T1000 (cell line): ENCODE data around the gene ADAMTS15.

Source experiments
- DNase-seq: peaks from one replicate; lab custom pipeline; 2025; ENCODE audit warnings: mixed read lengths; lab: John Stamatoyannopoulos, UW

ADAMTS15 gene, protein sequence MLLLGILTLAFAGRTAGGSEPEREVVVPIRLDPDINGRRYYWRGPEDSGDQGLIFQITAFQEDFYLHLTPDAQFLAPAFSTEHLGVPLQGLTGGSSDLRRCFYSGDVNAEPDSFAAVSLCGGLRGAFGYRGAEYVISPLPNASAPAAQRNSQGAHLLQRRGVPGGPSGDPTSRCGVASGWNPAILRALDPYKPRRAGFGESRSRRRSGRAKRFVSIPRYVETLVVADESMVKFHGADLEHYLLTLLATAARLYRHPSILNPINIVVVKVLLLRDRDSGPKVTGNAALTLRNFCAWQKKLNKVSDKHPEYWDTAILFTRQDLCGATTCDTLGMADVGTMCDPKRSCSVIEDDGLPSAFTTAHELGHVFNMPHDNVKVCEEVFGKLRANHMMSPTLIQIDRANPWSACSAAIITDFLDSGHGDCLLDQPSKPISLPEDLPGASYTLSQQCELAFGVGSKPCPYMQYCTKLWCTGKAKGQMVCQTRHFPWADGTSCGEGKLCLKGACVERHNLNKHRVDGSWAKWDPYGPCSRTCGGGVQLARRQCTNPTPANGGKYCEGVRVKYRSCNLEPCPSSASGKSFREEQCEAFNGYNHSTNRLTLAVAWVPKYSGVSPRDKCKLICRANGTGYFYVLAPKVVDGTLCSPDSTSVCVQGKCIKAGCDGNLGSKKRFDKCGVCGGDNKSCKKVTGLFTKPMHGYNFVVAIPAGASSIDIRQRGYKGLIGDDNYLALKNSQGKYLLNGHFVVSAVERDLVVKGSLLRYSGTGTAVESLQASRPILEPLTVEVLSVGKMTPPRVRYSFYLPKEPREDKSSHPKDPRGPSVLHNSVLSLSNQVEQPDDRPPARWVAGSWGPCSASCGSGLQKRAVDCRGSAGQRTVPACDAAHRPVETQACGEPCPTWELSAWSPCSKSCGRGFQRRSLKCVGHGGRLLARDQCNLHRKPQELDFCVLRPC

DNA sequence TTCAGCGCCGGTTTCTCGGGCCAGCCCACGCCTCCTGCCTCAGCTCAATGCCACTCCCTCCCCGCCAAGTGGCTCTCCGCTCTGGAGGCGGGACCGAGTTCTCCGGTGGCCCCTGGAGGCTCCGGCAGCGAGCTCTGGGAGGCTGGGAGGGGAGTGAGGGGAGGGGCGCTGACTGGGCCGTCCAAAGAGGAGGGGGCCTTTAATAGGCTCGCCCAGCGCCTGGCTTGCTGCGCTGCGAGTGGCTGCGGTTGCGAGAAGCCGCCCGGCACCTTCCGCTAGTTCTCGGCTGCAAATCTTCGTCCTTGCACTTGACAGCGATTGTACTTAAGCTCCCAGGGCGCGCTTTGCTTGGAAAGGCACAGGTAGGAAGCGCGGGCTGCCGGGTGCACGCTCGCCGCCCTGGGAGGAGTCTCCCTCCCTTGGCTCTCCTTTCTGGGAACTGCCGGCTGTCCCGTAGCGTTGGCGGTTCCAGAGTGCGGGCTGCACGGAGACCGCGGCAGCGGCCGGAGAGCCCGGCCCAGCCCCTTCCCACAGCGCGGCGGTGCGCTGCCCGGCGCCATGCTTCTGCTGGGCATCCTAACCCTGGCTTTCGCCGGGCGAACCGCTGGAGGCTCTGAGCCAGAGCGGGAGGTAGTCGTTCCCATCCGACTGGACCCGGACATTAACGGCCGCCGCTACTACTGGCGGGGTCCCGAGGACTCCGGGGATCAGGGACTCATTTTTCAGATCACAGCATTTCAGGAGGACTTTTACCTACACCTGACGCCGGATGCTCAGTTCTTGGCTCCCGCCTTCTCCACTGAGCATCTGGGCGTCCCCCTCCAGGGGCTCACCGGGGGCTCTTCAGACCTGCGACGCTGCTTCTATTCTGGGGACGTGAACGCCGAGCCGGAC is at the start of gene ADAMTS15:
Gene ADAMTS15 (plus strand): TSS at position 230 of the 894 bp plus-strand sequence. CDS start 329 bp downstream, at position 559.
- peak; percentile 61 for DNase-seq

DNA sequence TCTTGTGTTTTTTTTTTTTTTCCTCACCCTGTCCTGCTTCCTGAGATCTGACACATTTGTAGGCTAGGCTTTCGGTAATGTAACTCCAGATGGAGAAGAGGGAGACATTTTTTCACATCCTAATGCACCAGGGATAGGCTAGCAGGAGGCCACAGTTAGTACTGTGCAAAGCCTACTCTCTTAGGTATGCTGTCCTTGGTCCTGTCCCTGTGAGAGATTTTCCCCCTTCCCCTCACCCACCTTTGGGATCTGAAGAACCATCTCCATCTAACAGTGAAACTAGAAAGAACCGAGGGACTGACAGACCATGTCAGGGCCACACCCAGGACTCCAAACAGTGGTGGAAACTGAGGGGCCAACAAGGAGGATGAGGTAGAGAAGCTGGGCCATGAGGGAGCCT is 49.2 kb upstream of the ADAMTS15 start:
- DNase-seq: no peak

DNA sequence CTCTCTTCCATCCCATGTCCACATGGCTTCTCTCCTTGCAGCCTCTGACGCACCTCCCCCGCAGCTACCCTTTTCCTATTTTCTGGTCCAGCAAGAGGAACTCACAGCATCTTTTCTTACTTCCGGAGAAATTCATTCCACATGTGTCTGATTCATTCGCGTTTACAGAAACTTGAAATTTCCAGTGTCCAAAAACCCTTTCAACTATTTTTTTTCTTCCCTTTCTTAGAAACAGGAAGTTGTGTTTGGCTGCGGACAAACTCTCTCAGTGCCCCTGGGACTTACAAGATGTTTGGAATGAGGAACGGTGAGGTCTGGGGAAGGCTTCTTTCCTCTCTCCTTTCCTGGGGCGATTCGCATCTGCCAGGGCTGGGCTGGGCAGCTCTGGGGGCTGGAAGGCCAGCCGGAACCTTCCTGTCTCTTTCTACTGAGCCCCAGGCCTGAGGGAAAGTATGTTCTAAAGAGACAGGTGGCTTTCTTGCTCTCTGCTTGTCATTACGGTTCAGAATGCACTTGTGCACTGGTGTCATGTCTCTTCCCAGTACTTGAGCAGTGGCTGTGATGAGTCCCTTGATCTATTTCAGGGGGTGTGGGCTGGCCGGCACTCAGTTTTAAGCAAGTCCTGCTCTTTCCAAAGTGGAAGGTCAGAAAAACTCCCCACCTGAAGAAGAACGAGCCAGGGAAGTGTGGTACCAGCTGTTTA is 47.5 kb upstream of the ADAMTS15 start:
- no peak for DNase-seq

DNA sequence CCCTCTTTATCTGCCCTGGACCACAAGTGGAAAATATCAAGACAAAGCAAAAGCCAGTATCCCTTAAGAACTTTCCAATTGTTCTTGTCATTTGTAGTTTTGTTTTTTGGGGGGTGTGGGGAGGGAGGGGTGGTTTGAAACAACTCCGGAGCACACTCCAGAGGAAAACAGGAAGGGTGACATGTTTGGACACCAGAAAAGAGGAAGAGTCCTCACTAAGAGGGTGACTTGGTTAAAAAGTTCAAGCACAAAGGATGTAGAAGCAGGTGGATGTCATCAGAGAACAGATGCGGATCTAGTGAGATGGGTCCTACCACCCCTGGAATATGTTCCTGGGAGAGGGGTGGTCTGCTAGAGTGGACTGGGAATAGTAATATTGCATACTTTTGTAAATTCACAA is 45.9 kb upstream of the ADAMTS15 start:
- no peak for DNase-seq

DNA sequence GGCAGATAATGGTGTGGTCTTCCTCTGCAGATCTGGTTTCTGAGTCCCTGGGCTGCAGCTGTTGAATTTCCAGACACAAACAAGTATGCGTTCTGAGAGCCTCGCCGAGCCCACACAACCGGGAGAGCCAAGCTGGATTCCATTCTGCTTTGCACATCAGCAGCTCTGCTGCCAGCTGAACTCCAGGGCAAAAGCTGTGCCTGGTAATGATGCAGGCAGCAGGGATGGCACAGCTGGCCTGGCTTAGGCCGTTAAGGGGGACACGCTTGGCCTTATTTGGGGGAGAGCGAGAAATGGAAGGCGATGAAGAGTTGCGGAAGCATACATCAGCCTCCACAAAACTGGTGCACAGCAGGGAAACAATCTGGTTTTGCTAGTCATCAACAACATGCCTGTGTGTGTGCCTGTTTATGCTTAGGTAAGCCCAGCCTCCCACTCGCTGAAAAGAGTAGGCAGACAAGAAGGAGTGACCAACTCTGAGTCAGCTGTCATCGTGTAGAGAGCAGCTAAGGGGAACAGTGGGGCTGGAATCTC is 45.1 kb upstream of the ADAMTS15 start:
- peak; percentile 34 for DNase-seq

DNA sequence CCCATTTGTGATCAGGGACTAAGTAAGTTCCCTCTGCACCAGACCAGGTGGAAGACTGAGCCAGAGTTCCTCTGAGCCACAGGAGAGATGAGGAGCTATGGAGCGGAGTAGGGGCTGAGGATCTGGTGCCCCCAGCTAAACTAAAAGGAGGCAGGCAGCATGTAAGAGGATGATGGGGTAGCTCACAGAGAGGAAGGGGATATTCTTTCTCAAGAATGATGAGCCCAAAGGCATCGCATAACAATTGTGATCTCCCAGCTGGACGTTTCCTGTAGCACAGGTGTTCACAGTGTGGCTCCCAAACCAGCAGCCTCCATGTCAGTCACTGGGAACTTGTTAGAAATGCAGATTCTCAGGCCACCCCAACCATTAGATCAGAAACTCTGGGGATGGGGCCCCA is 44.5 kb upstream of the ADAMTS15 start:
- no peak for DNase-seq

DNA sequence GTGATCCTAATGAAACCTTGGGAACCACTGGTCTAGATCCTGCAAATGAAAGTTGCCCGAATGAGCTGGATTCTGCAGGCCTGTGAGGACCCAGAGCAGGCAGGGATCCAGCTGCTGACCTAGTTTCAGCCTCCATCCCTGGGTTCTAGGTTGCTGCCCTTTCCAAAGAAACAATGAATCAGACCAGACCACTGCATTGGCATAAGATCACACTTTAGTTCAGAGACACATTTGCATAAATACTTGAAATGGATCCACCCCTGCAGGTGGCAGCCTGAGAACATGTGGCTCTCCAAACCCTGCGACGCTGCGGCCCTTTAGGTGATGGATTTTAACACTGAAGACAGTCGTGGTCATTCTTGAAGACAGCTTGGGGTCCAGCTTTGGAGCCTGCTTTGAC is 43.7 kb upstream of the ADAMTS15 start:
- DNase-seq: no peak

DNA sequence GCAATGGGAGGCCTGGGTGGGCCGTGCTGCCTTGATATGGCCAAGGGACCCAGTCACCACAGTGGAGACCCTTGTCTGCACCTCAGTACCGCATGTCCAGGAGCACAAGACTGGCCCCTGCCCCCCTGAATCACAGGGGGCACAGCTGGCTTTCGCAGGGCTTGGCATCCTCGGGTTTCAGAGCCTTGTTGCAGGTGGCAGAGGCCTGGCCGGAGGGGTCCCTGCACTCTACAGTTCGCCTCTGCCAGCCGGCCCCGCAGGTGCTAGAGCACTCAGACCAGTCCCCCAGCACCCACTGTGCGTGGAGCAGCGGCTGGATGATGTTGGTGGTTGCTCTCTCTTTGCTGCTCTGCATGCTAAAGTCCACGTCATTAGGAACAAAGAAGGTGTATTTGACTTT is 43.0 kb upstream of the ADAMTS15 start:
- DNase-seq: no peak

DNA sequence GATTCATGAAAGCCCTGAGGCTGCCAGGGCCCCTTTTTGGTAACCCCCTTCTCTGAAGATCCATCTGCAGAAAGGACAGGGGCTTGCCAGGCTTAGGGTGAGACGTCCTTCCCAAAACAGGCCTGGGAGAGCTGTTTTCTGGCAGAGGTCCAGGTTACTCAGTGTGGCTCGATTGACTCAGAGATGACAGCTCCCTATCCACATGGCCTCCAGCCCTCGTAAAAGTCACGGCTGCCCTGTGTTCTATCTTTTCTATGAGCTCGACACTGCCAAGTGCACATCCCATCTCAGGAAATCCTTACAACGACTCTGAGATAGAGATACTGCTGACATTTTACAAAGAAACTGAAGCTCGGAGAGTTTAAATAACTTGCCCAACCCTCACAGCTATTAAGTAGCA is 40.5 kb upstream of the ADAMTS15 start:
- peak; percentile 57 for DNase-seq

DNA sequence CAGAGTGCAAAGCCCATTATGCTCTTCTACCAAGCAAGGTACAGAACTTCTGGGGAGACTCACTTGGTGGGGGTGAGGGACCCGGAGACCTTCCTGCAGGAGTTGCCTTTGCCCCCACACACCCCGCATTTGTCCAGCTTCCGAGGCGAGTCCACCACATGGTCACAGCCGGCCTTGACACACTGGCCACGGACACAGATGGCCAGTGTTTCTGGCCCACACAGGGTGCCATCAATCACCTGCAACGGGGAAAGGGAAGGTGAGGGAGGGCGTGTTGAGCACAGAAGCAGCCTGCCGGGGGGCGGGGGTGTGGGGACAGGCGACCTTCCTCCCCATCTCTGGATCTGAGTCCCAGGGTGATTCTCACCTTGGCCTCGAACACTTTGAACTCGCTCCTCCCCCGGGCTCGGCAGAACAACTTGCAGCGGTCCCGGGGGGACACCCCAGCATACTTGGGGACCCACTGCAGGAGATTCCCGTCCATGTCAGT is 40.0 kb upstream of the ADAMTS15 start:
- no peak for DNase-seq

DNA sequence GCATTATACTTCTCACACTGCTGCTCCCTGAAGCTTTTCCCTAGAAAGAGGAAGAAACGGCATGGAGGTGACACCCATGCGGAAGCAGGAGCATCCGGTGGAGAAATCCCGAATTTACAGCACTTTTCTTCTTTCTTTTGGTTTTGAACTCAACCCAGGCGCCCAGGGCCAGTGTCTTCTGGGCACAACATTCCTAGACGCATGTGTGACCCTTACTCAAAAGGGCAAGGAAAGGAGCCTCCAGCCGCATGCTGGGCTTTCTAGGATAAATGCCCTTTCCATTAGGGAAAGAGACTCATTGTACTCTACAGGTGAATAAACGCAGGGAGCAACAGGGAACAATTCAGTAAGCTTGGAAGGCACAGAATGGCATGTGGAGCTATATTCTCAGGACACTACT is 39.5 kb upstream of the ADAMTS15 start:
- no peak for DNase-seq

DNA sequence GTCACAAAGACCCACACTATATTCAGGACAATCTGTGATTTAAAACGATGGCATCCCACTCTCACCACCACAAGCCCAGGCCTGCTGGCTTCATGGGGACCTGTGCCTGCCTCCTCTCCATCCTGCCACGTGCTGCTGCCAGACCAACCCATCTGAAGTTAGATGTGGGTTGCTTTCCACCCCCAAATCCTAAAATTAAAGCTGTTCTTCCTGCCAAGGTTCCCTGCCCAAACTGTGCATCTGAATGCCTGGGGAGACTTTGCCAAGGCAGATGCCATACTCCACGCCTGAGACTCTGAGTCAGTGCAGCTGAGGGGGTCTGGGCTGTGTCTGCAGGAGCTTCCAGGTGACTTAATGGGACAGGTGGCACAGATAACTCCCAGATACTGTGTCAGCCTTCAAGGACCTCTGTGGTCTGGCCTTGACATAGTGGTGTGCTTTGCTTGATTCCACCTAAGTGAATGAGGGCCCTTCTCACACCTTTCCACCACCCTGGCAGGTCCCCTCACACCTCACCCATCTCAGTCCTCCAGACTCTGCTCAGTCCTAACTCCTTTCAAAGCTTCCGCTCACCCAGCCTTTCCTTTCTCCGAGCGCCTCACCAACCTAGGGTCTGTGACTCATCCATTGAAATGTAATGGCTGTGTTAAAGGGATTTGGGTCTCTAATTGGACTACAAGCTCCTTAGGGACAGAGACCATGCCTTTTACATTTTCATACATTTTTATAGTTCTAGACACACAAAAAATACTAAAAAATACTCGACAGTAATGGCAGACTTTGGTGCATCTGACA is 38.7 kb upstream of the ADAMTS15 start:
- no peak for DNase-seq

DNA sequence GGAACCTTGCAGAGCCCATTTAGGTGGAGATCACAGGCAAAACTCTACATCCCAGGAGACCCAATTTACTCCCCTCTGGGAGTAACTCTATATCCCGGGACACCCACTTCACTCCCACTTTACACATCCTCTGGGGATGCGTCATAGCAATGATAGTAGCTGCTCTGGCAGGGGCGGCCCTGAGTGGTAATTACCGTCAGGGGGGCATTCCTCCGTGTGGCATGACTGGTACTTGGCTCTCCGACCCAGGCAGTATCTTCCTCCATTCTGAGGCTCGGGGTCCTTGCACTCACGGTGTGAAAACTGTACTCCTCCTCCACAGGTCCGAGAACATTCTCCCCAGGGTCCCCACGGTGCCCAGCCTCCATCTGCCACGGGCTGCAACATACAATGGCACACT is 37.2 kb upstream of the ADAMTS15 start:
- DNase-seq: no peak

DNA sequence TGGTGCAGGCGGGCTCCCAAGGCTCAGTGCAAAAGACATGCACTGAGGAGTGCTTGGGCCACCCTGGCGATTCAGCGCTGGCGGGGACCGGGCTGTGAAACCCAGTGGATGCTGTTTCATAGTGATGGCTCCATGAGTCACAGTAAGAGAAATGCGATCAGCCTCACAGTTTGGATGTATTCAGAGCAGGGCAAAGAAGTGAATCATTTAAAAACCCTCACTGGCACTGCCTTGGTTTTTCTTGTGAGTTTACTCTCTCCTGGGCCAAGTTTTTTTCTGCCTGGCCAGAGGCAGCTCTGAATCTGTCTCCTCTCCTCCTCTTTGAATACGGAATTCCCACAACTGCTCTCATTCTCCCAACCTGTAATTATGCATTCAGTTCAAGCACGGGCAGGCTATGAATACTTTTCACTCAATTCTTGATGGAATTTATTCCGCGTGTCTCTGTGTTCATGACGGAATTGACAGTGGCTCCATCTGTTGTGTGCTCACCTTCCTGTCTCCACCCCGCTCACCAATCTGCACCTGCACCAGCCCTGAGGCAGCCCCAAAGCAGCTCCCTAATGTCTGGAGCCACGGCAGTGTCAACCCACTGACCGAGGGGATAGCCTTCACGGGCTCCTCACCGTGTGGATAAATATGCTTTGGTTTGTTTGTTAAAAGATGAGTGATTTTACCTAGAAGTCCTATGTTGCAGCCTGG is 34.9 kb upstream of the ADAMTS15 start:
- DNase-seq: peak; percentile 15

DNA sequence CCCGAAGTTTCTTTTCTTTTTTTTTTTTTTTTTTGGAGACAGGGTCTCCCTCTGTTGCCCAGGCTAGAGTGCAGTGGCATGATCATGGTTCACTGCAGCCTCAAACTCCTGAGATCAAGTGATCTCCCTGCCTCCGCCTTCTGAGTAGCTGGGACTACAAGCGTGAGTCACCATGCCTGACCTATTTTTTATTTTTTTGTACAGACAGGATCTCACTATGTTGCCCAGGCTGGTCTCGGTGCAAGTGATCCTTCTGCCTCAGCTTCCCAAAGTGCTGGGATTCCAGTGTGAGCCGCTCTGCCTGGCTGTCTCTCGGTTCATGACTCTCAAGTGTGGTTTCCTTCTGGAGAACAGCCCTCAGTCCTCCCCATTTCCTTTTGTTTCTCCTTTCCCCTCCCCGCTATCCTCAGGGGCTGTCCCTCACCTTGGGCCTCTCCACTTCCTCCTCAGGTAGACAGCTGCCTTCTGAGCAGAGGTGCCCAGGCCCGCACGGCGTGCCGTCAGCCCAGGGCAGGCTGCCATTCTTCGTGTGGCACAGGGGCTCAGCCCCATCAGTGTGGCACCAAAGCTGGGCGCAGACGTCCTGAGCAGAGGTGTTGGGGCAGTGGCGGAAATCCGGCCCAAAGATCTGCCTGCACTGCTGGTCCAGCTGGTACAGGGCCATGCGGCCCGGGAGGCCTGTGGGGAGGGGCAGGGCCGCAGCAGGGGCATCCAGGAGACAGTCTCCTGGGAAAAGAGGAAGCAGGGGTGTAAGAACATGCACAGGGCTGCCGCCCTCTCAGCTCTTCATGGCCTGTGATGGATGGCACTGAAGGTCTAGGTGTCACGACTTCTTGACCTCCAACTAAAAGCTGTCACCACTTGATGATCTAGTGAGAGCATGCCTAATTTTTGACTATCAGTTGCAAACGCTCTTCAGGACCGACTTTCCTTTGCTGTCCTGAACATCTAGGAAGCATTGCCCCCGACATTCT is 34.1 kb upstream of the ADAMTS15 start:
- DNase-seq: no peak

DNA sequence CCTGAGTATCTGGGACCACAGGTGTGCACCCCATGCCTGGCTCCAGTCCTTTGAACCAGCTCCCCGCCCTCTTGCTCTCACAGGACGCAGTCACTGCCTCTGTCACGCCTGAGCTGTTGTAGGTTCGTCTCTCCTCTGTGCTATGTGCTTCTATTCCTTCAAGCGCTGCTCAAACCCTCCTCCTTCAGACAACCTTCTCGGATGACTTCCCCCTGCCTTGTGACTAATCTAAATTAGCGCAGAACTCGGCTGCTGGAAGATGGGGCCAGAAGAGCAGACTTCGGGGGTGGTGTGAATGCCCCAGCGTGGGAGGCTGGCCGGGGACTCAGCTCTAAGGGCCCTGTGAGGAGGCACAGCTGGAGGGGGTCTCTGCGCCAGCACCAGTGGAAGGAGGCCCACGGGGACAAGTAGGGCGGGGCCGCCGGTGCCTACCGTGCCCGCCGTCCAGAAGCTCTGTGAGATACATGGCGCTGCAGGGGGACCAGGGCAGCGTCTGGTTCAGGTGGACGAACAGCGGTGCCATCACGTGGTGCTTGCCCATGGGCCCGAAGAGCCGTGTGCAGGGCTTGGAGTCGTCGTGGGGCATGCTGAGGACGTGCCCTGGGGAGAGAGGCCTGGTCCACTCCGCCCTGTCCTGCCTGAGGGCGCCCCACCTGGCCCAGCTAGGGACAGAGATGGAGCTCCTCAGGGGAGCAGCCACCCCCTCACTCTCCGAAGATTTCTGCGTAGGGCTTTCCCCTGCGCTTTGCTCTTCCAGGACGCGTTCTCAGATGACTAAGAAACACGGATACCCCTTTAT is 32.5 kb upstream of the ADAMTS15 start:
- no peak for DNase-seq

DNA sequence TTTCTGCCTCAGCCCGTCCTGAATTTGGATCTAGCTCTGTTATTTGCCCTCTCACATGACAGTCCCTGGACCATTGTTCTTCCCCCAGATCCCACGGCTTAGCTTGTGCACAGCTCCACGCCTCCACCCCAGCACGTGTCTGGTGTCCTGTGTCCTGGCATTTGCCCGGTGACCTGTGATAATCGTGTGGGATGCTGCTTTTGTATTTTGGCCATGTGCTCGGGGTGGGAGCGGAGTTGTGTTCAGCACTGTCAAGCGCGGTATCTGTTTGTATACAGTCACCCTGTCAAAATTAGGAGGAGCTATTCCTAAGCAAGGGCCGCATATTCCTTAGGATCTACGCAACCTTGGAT is 31.9 kb upstream of the ADAMTS15 start:
- DNase-seq: no peak
